HL-60 (cell line): ENCODE measurements around the gene SDHC.

Experiments
- GABPA ChIP-seq: IDR thresholded peaks from 2 replicates; pipeline ENCODE4 v1.6.1; 2012; ENCODE audit warnings: low read depth
- POLR2AphosphoS5 ChIP-seq: IDR thresholded peaks from 2 replicates; pipeline ENCODE4 v1.6.1; 2012; ENCODE audit warnings: low read depth
- TF ChIP-seq, protein P1 (sequence below): IDR thresholded peaks from one replicate; pipeline ENCODE4 v1.5.1; 2011; ENCODE audit warnings: low read length, control low read depth, inconsistent platforms; ENCODE audit not compliant: insufficient read depth
- TF ChIP-seq, protein P2 (sequence below): IDR thresholded peaks from 2 replicates; pipeline ENCODE4 v1.6.1; 2012; ENCODE audit warnings: low read depth; ENCODE audit not compliant: insufficient replicate concordance

DNA sequence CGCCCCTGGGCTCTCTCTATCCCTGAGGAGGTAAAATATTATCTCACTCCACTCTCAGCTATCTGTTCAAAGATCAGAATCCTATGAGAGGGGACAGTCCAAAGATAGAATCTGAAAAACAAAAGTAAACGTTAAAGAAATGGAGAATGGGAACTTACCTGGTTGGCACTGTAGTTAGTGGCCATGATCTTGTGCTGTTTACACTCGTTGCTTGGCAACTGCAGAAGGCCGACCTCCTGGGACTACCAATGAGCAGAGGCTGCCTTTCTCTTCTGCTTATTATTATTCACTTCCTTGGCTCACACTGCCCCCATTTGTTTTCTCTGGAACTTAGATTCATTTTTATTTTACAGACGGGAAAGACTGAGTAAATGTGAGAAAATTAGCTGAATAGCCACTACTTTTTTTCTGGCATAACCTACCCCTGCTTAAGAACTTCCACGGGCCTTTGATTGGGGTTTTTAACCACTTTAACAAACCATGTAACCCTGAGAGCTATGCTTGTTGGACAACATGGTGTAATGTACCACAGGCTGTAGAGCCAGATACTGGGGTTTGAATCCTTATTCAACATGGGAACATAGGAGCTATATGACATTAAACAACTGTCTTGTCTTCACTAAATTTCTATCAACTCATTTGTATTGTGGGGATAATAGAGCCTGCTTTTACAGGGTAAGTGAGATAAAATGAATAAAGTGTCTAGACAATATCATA lies 53.7 kb downstream of the SDHC start, which contains the start of gene CFAP126:
- TF ChIP-seq, protein P1, sequence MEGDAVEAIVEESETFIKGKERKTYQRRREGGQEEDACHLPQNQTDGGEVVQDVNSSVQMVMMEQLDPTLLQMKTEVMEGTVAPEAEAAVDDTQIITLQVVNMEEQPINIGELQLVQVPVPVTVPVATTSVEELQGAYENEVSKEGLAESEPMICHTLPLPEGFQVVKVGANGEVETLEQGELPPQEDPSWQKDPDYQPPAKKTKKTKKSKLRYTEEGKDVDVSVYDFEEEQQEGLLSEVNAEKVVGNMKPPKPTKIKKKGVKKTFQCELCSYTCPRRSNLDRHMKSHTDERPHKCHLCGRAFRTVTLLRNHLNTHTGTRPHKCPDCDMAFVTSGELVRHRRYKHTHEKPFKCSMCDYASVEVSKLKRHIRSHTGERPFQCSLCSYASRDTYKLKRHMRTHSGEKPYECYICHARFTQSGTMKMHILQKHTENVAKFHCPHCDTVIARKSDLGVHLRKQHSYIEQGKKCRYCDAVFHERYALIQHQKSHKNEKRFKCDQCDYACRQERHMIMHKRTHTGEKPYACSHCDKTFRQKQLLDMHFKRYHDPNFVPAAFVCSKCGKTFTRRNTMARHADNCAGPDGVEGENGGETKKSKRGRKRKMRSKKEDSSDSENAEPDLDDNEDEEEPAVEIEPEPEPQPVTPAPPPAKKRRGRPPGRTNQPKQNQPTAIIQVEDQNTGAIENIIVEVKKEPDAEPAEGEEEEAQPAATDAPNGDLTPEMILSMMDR, result no peak
- TF ChIP-seq GABPA (no peak), POLR2AphosphoS5 (no peak)
- TF ChIP-seq, protein P2, sequence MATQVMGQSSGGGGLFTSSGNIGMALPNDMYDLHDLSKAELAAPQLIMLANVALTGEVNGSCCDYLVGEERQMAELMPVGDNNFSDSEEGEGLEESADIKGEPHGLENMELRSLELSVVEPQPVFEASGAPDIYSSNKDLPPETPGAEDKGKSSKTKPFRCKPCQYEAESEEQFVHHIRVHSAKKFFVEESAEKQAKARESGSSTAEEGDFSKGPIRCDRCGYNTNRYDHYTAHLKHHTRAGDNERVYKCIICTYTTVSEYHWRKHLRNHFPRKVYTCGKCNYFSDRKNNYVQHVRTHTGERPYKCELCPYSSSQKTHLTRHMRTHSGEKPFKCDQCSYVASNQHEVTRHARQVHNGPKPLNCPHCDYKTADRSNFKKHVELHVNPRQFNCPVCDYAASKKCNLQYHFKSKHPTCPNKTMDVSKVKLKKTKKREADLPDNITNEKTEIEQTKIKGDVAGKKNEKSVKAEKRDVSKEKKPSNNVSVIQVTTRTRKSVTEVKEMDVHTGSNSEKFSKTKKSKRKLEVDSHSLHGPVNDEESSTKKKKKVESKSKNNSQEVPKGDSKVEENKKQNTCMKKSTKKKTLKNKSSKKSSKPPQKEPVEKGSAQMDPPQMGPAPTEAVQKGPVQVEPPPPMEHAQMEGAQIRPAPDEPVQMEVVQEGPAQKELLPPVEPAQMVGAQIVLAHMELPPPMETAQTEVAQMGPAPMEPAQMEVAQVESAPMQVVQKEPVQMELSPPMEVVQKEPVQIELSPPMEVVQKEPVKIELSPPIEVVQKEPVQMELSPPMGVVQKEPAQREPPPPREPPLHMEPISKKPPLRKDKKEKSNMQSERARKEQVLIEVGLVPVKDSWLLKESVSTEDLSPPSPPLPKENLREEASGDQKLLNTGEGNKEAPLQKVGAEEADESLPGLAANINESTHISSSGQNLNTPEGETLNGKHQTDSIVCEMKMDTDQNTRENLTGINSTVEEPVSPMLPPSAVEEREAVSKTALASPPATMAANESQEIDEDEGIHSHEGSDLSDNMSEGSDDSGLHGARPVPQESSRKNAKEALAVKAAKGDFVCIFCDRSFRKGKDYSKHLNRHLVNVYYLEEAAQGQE, result no peak
